ENCODE data around the gene PVRIG.
"Not testable (repeated sequence)": the region's sequence is repeated elsewhere in the genome, so short reads cannot be mapped to it uniquely, and the experiment has no call there.

The PVRIG gene

GRCh38 chr7:100269306-100270045, 49.7 kb downstream of the PVRIG start:
- in situ Hi-C loops (cut with MboI; ENCODE audit: low sequenced_read_pairs): not testable (repeated sequence)

- in situ Hi-C loops (cut with MboI; ENCODE audit: low sequenced_read_pairs): not testable (repeated sequence)
These were observed 50.5 kb downstream of the PVRIG start for GRCh38 chr7:100270046-100270918.

All from HL-60/S4 (cell line).